Endometrial microvascular endothelial cells (primary cell): ENCODE data around the gene FBL. TPM values are rescaled to one million over a fixed set of nuclear protein-coding genes. Genes with fewer than 3 reads are reported as not detected.
"Not testable (repeated sequence)": the region's sequence is repeated elsewhere in the genome, so short reads cannot be mapped to it uniquely, and the experiment has no call there.

ENCODE experiments used
- in situ Hi-C: cut with HindIII; loops from 2 replicates; pipeline ENCODE4 v1.10.0; 2017; ENCODE audit warnings: low sequenced_read_pairs, low pct_unique_long_range_greater_than_20kb; ENCODE audit errors: inconsistent ontology term
- total RNA-seq: library from RNA; depleted of rRNA; stranded (reverse); fragments of >200 nt; gene quantifications from one replicate; pipeline ENCODE4 v1.2.3, GENCODE V29; 2015; ENCODE audit errors: inconsistent ontology term

The FBL gene
- total RNA-seq, 1 donor from 2014 or later = 166 TPM

DNA sequence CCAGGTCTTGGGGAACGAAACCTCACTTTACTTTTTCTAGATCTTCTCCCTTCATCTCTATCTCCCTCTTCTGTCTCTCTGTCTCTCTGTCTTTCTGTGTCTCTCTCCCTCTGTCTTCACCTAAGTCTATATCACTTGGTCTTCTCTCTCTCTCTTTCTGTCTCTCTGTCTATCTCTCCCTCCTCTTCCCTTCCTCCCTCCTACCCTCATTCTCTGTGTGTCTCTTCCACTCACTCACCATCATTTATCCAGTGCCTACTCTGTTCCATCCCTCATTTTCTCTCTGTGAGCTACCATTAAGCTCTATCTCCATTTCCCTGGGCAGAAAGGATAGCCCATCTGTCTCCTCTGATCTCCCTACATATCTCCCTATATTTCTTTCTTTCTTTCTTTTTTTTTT is 32.2 kb upstream of the FBL start:
- in situ Hi-C loops = no loop called here

DNA sequence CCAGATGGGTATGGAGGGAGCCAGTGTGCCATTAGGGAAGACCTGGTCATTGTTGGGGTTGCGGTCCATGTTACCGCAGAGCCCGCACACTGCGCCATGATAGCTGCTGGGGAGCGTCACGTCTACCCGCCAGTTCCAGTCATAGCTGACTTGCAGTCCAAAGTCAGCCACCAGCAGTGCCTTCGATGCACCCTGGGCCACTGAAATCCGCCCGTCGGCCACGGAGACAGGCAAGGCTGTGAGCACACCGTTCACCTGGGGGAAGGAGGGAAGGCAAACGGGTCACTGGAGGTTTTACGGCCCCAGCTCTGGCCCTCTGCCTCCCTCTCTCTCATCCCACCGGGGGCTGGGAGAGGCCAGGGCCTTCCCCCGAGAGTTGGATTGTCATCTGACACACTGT is 31.8 kb upstream of the FBL start:
- in situ Hi-C loops = not testable (repeated sequence)

DNA sequence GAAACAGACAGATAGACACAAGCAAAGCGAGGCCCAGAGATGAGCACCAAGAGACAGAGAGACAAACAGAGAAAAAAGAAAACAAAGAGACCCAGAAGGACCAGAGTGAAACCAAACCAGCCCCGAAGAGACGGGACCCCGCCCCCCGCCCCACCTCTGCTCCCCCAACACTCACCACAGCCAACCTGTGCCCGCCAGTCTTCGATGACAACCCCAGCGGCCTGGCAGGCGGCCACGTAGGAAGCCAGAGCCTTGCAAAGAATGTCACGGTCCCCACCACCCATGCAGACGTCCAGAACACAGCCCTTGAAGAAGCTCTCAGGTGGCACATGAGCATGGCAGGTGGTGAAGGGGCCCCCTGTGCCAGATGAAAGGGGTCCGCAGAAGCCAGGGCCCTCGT is 31.3 kb upstream of the FBL start:
- in situ Hi-C loops = not testable (repeated sequence)

DNA sequence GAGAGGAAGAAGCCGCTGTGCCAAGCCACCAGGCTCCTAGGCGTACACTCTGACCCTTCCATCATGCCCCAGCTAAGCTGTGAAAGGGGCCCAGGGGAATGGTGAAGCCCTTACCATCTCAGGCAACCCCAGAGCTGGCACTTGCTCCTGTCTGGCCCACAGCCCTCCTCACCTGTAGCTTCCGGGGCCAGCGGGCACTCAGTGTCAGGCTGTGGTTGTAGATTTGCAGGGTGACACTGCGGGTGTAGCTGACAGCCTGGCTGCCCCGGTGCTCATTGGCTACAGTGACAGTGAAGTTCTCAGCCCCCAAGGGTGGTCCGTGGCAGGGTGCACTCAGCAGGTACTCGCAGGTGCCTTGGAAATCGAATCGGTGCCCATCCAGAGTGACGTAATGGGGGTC is 30.3 kb upstream of the FBL start:
- in situ Hi-C loops = not testable (repeated sequence)

DNA sequence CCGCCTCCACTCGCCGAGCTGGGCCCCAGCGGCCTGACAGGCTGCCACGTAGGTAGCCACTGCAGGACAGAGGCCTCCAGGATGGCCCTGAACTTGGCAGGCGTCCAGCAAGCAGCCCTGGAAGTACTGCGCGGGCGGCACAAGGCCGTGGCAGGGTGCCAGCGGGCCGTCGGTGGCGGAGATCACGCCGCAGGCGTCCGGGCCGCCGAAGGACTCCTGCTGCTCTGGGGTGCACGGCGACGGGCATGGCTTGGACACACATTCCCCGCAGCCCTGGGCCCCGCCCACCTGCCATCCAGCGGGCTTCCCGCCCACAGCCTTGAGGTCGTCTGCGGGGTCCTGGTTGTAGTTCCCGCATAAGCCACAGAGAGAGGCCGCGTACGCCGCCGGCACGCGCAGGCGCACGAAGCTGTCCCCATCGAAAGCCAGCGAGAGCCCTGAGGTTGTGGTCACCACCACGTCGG is 29.3 kb upstream of the FBL start:
- in situ Hi-C loops = not testable (repeated sequence)

DNA sequence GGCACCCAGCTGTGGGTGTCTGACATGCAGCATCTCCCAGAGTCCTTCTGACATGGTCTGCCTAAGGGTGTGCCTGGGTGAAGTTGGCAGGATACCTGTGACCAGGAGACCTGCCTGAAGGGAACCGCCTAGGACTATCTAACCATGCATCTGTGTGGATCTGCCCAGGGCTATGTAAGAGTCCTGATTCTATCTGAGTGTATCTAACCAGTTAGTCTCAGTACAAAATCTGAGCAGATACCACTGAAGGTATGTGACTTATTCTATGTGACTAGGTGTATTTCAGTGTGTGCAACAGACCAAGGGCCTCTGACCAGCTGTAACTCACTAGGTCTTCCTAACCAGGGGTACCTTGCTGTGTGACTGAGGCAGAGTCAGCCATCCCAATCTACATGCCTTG is 28.2 kb upstream of the FBL start:
- in situ Hi-C loops = no loop called here

DNA sequence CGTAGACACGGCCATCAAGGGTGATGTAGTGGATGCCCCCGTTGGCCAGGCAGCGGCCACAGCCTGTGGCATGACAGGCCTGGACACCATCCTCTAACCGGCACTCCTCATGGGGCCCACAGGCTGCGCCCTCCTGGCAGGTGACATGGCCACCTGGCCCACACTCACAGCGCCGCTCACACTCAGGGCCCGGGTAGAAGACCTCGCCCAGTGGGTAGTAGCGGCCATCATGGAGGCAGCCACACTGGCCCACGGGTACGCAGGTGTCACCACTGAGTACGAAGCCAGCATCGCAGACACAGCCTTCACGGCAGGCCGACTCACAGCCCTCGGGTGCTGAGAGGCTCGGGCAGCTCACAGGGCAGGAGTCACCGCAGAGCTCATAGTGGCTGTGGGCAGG is 27.2 kb upstream of the FBL start:
- in situ Hi-C loops = no loop called here

DNA sequence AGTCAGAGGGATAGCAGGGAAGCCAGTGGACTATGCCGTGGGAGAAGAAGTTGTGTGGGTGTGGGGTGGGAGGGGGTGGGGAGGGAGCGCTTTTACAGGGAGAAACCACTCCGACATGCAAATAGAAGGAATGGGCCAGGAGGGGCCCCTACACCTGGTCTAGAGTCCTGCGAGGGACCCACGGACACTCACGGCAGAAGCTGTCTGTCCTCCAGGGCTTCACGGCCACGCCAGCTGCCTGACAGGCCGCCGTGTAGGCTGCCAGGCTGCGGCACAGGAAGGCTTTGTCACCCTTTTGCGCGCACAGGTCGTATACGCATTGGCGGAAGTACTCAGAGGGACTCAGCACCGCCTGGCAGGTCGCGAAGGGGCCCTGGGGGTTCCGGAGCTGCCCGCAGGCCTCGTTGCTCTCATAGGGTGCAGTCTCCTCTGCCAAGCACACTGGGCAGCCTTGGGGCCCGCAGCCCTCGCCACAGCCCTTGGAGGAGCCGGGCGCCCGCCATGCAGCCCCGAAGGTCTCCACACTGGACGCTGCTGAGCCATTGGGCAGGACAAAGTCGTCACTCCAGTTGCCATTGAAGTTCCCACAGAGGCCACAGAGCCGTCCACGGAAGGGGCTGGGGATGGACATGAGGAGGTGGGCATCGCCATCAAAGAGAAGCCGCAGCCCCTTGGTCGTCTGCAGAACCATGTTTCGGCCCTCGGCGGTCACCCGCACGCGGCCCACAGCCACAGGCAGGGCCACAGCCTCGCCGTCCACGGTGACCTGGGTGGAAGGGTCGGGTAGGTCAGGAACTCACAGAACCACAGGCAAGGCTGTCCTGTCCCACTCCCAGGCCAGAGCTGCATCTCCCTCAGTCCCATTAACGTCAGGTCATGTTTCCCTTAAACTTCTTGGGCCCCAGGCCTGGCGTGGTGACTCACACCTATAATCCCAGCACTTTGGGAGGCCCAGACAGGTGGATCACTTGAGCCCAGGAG is 26.0 kb upstream of the FBL start:
- in situ Hi-C loops = no loop called here

DNA sequence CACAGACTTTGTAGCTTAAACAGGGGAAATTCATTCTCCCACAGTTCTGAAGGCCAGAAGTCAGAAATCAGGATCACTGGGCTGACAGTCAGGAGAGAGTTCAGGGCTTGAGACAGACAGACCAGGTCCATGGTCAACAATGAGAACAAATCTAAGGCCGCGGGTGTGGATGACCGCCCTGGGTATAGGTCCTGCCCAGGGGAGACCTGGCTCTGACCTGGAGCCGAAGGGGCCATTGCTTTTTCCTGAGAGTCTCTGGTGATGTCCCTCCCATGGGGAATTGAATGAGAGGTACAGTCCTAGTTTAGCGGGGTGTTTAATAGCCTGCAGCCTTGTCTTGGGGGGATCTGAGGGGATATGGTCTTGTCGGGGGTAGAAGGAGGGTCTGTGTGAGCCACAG is 25.2 kb upstream of the FBL start:
- in situ Hi-C loops = no loop called here

DNA sequence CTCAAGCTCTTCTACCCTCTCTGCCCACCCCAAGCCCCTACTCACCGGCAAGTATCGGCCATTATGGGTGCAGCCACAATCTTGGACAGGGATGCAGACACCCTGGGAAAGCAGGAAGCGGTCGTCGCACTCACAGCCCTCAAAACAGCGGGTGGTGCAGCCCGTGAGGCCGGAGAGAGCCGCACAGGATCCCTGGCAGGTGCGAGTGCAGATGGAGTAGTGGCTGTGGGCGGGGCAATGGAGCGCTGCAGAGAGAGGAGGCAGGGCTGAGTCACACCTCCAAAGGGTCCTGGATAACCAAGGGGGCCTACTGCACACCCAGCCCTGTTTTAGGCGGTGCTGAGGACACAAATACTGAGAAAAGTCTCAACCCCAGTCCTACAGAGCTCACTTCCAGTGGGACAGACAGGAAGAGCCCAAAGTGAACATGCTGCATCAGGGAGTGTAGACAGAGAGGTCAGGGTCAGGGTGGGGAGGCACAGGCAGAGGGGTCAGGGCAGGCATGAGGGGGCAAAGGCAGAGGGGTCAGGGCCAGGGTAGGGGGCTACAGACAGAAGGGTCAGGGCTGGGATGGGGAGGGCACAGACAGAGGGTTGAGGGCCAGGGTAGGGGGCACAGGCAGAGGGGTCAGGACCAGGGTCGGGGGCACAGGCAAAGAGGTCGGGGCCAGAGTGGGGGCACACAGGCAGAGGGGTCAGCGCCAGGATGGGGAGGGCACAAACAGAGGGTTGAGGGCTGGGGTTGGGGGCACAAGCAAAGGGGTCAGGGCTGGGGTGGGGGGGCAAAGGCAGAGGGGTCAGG is 24.2 kb upstream of the FBL start:
- in situ Hi-C loops = no loop called here

DNA sequence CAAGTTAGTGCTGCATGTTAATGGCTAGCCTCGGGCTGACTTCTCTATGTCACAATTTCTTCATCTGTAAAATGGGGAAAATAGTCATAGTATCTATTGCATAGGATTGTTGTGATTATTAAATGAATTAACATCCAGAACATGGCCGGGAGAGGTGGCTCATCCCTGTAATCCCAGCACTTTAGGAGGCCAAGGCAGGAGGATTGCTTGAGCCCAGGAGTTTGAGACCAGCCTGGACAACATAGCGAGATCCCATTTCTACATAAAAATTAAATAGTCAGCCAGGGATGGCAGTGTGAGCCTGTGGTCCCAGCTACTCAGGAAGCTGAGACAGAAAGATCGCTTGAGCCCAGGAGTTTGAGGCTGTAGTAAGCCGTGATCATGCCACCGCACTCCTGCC is 21.8 kb upstream of the FBL start:
- in situ Hi-C loops = no loop called here

DNA sequence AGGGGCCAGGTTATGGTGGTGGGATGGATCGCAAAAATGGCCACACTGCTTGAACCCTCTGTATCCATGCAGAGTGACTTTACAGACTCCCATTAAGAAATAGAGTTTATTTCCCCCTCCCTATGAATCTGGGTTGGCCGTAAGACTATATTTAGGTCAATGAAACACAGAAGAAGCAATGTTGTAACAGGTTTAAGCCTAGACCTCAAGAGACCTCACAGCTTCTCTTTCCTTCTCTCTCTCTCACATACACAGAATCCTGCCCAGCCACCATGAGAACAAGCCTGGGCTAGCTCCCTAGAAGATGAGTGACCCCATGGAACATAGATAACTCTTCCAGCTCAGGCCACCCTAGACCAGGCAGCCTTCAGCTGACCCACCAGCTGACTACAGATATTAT is 21.0 kb upstream of the FBL start:
- in situ Hi-C loops = no loop called here

DNA sequence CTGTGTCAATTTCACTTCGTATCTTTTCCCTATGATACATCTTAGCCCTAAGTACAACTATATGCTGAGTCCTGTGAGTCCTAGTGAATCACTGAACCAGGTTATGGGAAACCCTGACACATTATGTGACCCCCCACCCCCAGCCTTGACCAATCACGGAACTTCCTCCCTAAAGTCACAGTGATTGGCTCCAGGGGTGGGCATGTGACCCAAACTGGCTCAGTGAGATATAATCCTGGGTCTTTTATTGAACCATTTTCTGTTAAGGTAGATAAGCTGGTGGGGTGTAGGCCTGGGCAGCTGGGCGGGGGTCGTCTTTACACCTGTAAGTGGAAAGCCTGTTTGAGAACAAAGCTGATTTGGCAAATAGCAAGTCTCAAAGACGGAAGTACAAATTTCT is 19.8 kb upstream of the FBL start:
- in situ Hi-C loops = no loop called here

DNA sequence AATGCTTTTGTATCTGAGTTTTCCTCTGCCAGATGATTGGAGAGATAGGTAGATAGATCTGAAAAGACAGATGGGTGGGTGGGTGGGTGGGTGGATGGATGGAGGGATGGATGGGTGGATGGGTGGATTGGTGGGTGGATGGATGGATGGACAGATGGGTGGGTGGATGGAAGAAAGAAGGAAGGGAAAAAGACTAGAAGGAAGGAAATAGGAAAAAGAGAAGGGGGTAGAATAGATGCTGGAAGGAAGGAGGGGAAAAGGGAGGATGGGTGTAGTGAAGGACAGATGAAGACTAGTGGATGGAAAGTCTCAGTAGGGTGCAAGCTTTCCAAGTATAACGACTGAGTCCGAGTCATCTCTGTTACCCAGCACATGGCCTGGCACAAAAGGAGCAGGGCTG is 19.0 kb upstream of the FBL start:
- in situ Hi-C loops = no loop called here

DNA sequence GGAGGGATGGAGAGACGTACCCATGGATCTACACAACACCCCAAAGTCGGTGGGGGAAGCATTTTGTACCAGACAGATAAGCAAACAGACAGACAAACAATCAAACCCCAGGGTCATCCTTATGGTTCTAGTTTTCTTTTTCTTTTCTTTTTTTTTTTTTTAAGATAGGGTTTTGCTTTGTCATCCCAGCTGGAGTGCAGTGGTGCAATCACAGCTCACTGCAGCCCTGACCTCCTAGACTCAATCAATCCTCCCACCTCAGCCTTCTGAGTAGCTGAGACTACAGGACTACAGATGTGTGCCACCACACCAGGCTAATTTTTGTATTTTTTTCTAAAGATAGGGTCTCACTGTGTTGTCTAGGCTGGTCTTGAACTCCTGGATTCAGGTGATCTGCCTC is 17.9 kb upstream of the FBL start:
- in situ Hi-C loops = no loop called here

DNA sequence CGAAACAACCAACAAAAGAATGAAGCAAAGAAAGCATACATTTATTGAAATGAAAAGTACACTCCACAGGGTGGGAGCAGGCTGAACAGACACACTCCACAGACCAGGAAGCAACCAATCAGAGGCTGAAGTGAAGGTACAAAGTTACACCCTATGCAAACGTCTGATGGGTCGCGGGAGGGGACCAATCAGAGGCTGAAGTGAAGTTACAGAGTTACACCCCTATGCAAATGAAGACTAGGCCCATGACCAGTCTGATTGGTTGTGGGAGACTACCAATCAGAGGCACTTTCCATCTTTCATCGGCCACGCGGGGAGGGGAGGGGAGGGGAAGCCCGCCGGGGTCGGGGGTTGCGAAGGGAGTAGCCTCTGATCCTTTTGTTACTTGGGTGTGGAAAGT is 12.4 kb upstream of the FBL start:
- in situ Hi-C loops = no loop called here

DNA sequence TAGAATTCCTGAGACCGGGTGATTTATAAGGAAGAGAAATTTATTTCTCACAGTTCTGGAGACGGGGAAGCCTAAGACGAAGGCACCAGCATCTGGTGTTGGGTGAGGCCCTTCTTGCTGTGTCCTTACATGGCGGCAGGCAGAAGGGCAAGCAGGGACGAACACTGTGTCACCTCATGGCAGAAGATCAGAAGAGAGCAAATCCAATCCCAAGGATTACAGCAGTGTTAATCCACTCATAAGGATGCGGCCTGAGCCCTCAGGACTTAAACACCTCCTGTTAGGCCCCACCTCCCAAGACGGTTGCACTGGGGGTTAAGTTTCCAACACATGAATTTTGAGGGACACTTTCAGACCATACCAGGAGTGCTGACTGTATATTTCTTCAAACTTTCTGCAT is 6.7 kb upstream of the FBL start:
- in situ Hi-C loops = no loop called here

DNA sequence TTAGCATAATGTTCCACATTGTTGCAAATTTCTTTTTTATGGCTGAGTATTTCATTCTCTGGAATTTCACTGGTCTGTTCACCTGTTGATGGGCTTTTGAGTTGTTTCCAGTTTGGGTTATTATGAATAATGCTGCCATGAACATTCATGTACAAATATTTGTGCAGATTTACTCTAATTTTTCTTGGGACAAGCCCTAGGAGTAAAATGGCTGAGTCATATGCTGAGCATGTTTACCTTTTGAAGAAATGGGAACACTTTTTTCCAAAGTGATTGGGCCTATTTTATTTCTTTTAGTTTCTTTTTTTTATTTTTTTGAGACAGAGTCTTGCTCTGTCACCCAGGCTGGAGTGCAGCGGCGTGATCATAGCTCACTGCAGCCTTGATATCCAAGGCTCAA is 4.7 kb upstream of the FBL start:
- in situ Hi-C loops = no loop called here

DNA sequence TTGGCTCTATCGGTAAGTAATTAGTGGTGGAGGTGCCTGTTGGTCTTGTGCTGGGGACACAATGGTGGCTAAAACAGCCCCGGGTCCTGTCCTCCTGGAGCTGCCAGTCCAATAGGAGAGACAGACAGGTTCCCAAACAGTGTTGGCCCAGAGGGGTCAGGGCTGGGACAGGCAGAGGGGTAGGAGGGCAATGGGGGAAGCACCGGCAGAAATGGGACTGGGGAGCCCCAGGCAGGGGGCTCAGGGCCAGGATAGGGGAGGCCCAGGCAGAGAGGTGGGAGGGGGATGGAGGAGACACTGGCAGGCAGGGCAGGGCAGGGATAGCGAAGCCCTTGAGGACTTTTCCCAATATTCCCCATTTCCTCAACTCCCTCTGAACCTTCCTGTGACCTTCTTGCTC is 2.2 kb upstream of the FBL start:
- in situ Hi-C loops = no loop called here

DNA sequence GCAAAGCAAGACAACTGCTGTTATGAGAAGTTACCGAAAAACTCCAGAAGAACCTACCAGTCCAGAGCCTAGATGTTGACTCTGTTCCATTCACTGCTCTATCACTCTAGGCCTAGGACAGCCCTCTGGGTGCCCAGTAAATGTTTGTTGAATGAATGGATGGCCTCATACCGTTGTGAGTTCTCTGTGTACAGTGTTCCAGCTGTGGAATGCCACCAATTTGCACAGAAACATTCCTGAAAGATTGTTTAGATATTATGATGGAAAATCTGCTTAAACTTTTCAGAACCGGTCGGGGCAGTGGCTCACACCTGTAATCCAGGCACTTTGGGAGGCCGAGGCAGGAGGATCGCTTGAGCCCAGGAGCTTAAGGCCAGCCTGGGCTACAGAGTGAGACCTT is 1.3 kb upstream of the FBL start:
- in situ Hi-C loops = no loop called here
